ENCODE measurements around the gene SATB1.
"Not testable (repeated sequence)": the region's sequence is repeated elsewhere in the genome, so short reads cannot be mapped to it uniquely, and the experiment has no call there.

The SATB1 gene

GRCh38 chr3:18349197-18349798 lies 75.8 kb downstream of the SATB1 start:
- no peak for DNase-seq

GRCh38 chr3:18346097-18346496 lies 79.0 kb downstream of the SATB1 start:
- DNase-seq: no peak

GRCh38 chr3:18345015-18345367 lies 80.1 kb downstream of the SATB1 start:
- no peak for DNase-seq

- no peak for DNase-seq
These were observed 80.7 kb downstream of the SATB1 start for GRCh38 chr3:18344306-18345014.

- DNase-seq: no peak
These were observed 81.3 kb downstream of the SATB1 start for GRCh38 chr3:18343809-18344208.

GRCh38 chr3:18338827-18339514 lies 86.2 kb downstream of the SATB1 start:
- DNase-seq: no peak

GRCh38 chr3:18337231-18337630 lies 87.9 kb downstream of the SATB1 start:
- DNase-seq: no peak

- DNase-seq: no peak
These were observed 90.1 kb downstream of the SATB1 start for GRCh38 chr3:18334837-18335601.

- not testable (repeated sequence) for DNase-seq
These were observed 94.2 kb downstream of the SATB1 start for GRCh38 chr3:18330772-18331441.

- no peak for DNase-seq
These were observed 117.0 kb downstream of the SATB1 start for GRCh38 chr3:18308096-18308650.

GRCh38 chr3:18307529-18307928 lies 117.6 kb downstream of the SATB1 start:
- DNase-seq: no peak

- DNase-seq: peak; percentile 0
These were observed 122.6 kb downstream of the SATB1 start for GRCh38 chr3:18302517-18302916.

- no peak for DNase-seq
These were observed 123.4 kb downstream of the SATB1 start for GRCh38 chr3:18301781-18302180.

GRCh38 chr3:18300916-18301315 lies 124.2 kb downstream of the SATB1 start:
- no peak for DNase-seq

- DNase-seq: no peak
These were observed 128.0 kb downstream of the SATB1 start for GRCh38 chr3:18297126-18297525.
